CD4-positive, alpha-beta memory T cell (primary cell): ENCODE measurements around the gene LIMS2. TPM values are rescaled to one million over a fixed set of nuclear protein-coding genes. Genes with fewer than 3 reads are reported as not detected.

Experiments
- CTCF ChIA-PET: fragments of 350-600 bp; sonication (Branson Sonifier 250); formaldehyde crosslinking; loops from one replicate; lab custom pipeline; 2021; ENCODE audit warnings: inconsistent platforms; ENCODE audit not compliant: partially characterized antibody; lab: Charles Lee
- POLR2A ChIA-PET: fragments of 350-600 bp; sonication (Branson Sonifier 250); formaldehyde crosslinking; loops from one replicate; lab custom pipeline; 2021; ENCODE audit not compliant: partially characterized antibody; lab: Charles Lee
- DNase-seq, 5 donors: peaks; one replicate each; pipeline versions ENCODE4 v3.0.0 to v3.0.0-alpha.2; 2020 to 2022; ENCODE audit warnings: mixed read lengths in 1 of 5
- H3K27ac ChIP-seq: one replicate; pipeline ENCODE4 v1.7.0; 2013; ENCODE audit warnings: low read depth, low read length
- H3K27me3 ChIP-seq: 2 replicates; pipeline ENCODE4 v1.7.0; 2013; ENCODE audit warnings: mild to moderate bottlenecking, low read length, moderate library complexity; ENCODE audit not compliant: insufficient read depth
- H3K36me3 ChIP-seq: 2 replicates; pipeline ENCODE4 v1.7.0; 2013; ENCODE audit warnings: mild to moderate bottlenecking, low read length, moderate library complexity; ENCODE audit not compliant: insufficient read depth
- H3K4me1 ChIP-seq: 2 replicates; pipeline ENCODE4 v1.7.0; 2013; ENCODE audit warnings: mild to moderate bottlenecking, low read length, moderate library complexity; ENCODE audit not compliant: insufficient read depth
- H3K4me3 ChIP-seq, 2 donors: one replicate each; pipeline ENCODE4 v1.7.0; 2013; ENCODE audit warnings: low read length in 2 of 2, mild to moderate bottlenecking in 1 of 2
- H3K9me3 ChIP-seq, 2 donors: one replicate each; pipeline ENCODE4 v1.7.0; 2013; ENCODE audit warnings: low read length in 2 of 2, control low read depth in 1 of 2; ENCODE audit not compliant: control insufficient read depth in 1 of 2
- H3K27ac Mint-ChIP-seq, 7 donors: one replicate each; pipeline ENCODE4 v1.8.0; 2020 to 2021; ENCODE audit warnings: mixed read lengths in 7 of 7, mild to moderate bottlenecking in 6 of 7, inconsistent platforms in 3 of 7, moderate library complexity in 3 of 7
- H3K27me3 Mint-ChIP-seq, 2 donors: one replicate each; pipeline ENCODE4 v1.8.0; 2020 to 2021; ENCODE audit warnings: mixed read lengths in 2 of 2
- H3K36me3 Mint-ChIP-seq, 2 donors: one replicate each; pipeline ENCODE4 v1.8.0; 2020 to 2021; ENCODE audit warnings: mixed read lengths in 2 of 2, inconsistent platforms in 1 of 2, mild to moderate bottlenecking in 1 of 2
- H3K4me1 Mint-ChIP-seq, 4 donors: one replicate each; pipeline ENCODE4 v1.8.0; 2020 to 2021; ENCODE audit warnings: mixed read lengths in 4 of 4, mild to moderate bottlenecking in 1 of 4
- H3K4me3 Mint-ChIP-seq, 8 donors: one replicate each; pipeline ENCODE4 v1.8.0; 2020 to 2021; ENCODE audit warnings: mixed read lengths in 8 of 8, mild to moderate bottlenecking in 7 of 8, moderate library complexity in 6 of 8, inconsistent platforms in 3 of 8
- H3K9me3 Mint-ChIP-seq, 8 donors: one replicate each; pipeline ENCODE4 v1.8.0; 2020 to 2021; ENCODE audit warnings: mixed read lengths in 8 of 8, mild to moderate bottlenecking in 5 of 8, inconsistent platforms in 3 of 8, moderate library complexity in 1 of 8
- intact Hi-C: fragments of 100-400 bp; cut with micrococcal nuclease; formaldehyde crosslinking; loops from one replicate; pipeline ENCODE4 v1.15.1; 2023
- polyA plus RNA-seq, 2 donors: library from polyadenylated mRNA; unstranded; fragments of 300-500 nt; fragmentation: Illumina TruSeq; gene quantifications; one replicate each; pipeline ENCODE4 v1.2.3, GENCODE V29; 2021
- total RNA-seq, 2 experiments: library from RNA; stranded (reverse); gene quantifications; one replicate each; pipeline ENCODE4 v1.2.3, GENCODE V29; 2021

LIMS2 gene
- total and polyA plus RNA-seq, 4 experiments from 2014 or later, result 6.0 to 15.9 (median 9.0) TPM

DNA sequence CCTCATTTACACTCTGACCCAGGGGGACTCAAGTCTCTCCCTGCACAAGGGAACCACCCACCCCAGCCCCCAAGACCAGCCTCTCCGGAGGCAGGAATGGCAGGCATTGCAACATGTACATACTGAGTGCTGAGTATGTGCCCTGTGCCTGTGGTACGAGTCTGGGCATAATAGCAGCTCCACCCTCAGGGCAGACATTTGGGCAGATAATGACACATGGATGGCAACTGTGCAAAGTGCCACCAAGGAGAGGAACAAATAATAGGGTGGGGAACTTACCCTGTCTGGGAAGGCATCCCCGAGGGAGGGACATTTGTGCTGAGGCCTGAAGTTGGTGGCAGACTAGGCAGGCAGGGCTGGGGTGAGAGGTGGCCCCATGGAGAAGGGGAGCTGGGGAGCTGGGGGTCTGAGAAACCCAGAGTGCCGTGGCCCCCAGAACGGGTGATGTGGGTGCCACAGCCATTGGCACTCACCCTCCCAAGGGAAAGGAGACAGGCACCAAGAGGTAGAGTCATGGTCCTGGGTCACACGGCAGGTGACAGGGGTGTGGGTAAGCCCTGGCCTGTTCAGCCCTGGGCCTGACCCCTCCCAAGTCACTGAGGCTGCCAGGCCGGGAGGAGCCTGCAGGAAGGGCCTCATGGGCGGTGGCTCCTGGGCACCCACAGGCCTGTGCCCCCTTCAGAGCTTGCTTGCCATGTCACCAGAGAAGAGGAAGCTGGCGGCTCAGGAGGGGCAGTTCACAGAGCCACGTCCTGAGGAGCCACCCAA, 45.0 kb downstream of the LIMS2 start:
- Mint-ChIP-seq H3K4me1 (peaks cover 0 to 10% (median 4%) of the 10 kb centered on the region in 4 donors), H3K27me3 (no peaks in the 10 kb centered on the region), H3K36me3 (no peaks in the 10 kb centered on the region), H3K4me3 (no peak overlapping the region), H3K27ac (peak overlapping the region in 1 of 7 donors; percentile 52), H3K9me3 (no peaks in the 10 kb centered on the region)
- ChIA-PET POLR2A (no interaction called here), CTCF (interaction anchor here (1.8 kb wide), 1 partner anchor 39 kb away, joined by 3 read pairs; no protein-coding TSS in a partner anchor)
- peaks cover 5% of the 10 kb centered on the region for H3K4me1 ChIP-seq
- H3K4me3 ChIP-seq, result no peak overlapping the region
- no peak for DNase-seq
- no peaks in the 10 kb centered on the region for H3K27me3 ChIP-seq
- H3K27ac ChIP-seq, result no peak overlapping the region
- H3K9me3 ChIP-seq, result no peaks in the 10 kb centered on the region
- intact Hi-C loops, result no loop called here
- H3K36me3 ChIP-seq, result no peaks in the 10 kb centered on the region

- intact Hi-C loops, result no loop called here
- no peak overlapping the region for H3K4me3 ChIP-seq
- Mint-ChIP-seq H3K27me3 (no peaks in the 10 kb centered on the region), H3K36me3 (no peaks in the 10 kb centered on the region), H3K27ac (no peak overlapping the region), H3K4me3 (no peak overlapping the region), H3K9me3 (no peaks in the 10 kb centered on the region), H3K4me1 (peaks cover 0 to 10% (median under 1%) of the 10 kb centered on the region in 4 donors)
- H3K9me3 ChIP-seq, result no peaks in the 10 kb centered on the region
- H3K27me3 ChIP-seq, result no peaks in the 10 kb centered on the region
- H3K27ac ChIP-seq, result no peak overlapping the region
- no peak for DNase-seq
- H3K4me1 ChIP-seq, result peaks cover 5% of the 10 kb centered on the region
- ChIA-PET CTCF (no interaction called here), POLR2A (no interaction called here)
- no peaks in the 10 kb centered on the region for H3K36me3 ChIP-seq
Measured at GRCh38 chr2:127629637-127630036, 45.7 kb downstream of the LIMS2 start.

- Histone ChIP-seq H3K4me1 (peaks cover 5% of the 10 kb centered on the region), H3K9me3 (no peaks in the 10 kb centered on the region), H3K36me3 (no peaks in the 10 kb centered on the region), H3K27ac (no peak overlapping the region), H3K27me3 (no peaks in the 10 kb centered on the region), H3K4me3 (no peak overlapping the region)
- POLR2A ChIA-PET, result no interaction called here
- Mint-ChIP-seq H3K4me1 (peaks cover 0 to 10% (median 0%) of the 10 kb centered on the region in 4 donors), H3K27me3 (no peaks in the 10 kb centered on the region), H3K4me3 (no peak overlapping the region), H3K36me3 (no peaks in the 10 kb centered on the region), H3K9me3 (no peaks in the 10 kb centered on the region), H3K27ac (no peak overlapping the region)
- intact Hi-C loops, result no loop called here
- CTCF ChIA-PET, result no interaction called here
- no peak for DNase-seq
Measured at GRCh38 chr2:127628767-127629614, 46.3 kb downstream of the LIMS2 start.

DNA sequence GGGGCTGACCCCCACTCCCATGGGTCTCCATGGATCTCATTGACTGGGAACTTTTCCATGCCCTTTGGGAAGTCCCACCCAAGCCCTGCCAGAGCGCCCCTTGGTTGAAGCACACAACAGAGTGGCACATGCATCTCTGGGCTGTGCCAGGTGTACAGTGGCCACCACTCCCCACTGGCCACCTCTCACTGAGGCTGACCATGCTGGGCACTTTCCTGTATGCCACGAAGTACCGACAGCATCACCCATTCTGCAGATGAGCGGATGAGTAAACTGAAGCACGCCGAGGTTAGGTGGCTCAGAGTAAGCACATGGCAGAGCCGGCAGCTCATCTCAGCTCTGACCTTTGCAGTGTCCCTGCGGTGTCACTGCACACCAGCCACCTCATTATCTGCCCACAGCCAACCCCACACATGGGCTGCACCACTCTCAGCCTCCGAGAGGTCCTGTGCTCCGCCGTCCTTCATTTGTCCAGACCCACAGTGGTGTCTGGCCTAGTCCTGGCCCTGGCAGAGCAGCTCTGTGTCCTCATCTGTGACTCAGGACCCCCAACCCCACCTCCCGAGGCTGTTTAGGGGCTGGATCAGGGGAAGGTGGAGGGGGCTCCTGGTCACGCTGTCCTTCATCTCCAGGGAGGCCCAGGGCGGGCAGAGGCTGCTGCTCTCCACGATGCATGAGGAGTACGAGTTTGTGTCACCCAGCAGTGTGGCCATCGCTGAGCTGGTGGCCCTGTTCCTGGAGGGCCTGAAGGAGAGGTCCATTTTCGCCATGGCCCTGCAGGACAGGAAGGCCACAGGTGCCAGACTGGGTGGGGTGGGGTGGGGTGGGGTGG, 47.4 kb downstream of the LIMS2 start:
- peaks cover 0 to 3% (median 0%) of the 10 kb centered on the region in 4 donors for H3K4me1 Mint-ChIP-seq
- no peak overlapping the region for H3K27ac Mint-ChIP-seq
- H3K9me3 Mint-ChIP-seq, result peaks cover 0 to 2% (median 0%) of the 10 kb centered on the region in 8 donors
- H3K4me1 ChIP-seq, result no peaks in the 10 kb centered on the region
- intact Hi-C loops, result no loop called here
- H3K4me3 Mint-ChIP-seq, result peak overlapping the region in 1 of 8 donors; percentile 52
- no peak overlapping the region for H3K4me3 ChIP-seq
- H3K9me3 ChIP-seq, result no peaks in the 10 kb centered on the region
- H3K27me3 ChIP-seq, result no peaks in the 10 kb centered on the region
- CTCF ChIA-PET, result no interaction called here
- H3K36me3 ChIP-seq, result no peaks in the 10 kb centered on the region
- no peak overlapping the region for H3K27ac ChIP-seq
- peaks cover 0 to 4% of the 10 kb centered on the region in 2 donors for H3K27me3 Mint-ChIP-seq
- DNase-seq, result no peak
- no peaks in the 10 kb centered on the region for H3K36me3 Mint-ChIP-seq
- POLR2A ChIA-PET, result no interaction called here

GRCh38 chr2:127626917-127627739, 48.2 kb downstream of the LIMS2 start:
- peaks cover 0 to 2% (median 0%) of the 10 kb centered on the region in 8 donors for H3K9me3 Mint-ChIP-seq
- H3K27ac Mint-ChIP-seq, result no peak overlapping the region
- H3K27me3 ChIP-seq, result no peaks in the 10 kb centered on the region
- no peaks in the 10 kb centered on the region for H3K36me3 ChIP-seq
- no peaks in the 10 kb centered on the region for H3K4me1 Mint-ChIP-seq
- H3K36me3 Mint-ChIP-seq, result no peaks in the 10 kb centered on the region
- H3K27me3 Mint-ChIP-seq, result peaks cover 0 to 4% of the 10 kb centered on the region in 2 donors
- ChIA-PET CTCF (no interaction called here), POLR2A (no interaction called here)
- no peaks in the 10 kb centered on the region for H3K9me3 ChIP-seq
- no peak overlapping the region for H3K4me3 ChIP-seq
- H3K27ac ChIP-seq, result no peak overlapping the region
- intact Hi-C loops, result no loop called here
- DNase-seq, result no peak
- H3K4me3 Mint-ChIP-seq, result no peak overlapping the region
- H3K4me1 ChIP-seq, result no peaks in the 10 kb centered on the region

- H3K4me3 ChIP-seq, result no peak overlapping the region
- H3K27me3 Mint-ChIP-seq, result peaks cover 3 to 6% of the 10 kb centered on the region in 2 donors
- H3K27ac ChIP-seq, result no peak overlapping the region
- DNase-seq, result no peak
- H3K9me3 ChIP-seq, result no peaks in the 10 kb centered on the region
- H3K4me1 Mint-ChIP-seq, result no peaks in the 10 kb centered on the region
- H3K4me1 ChIP-seq, result no peaks in the 10 kb centered on the region
- POLR2A ChIA-PET, result no interaction called here
- H3K9me3 Mint-ChIP-seq, result peaks cover 0 to 2% (median 0%) of the 10 kb centered on the region in 8 donors
- H3K36me3 ChIP-seq, result no peaks in the 10 kb centered on the region
- intact Hi-C loops, result no loop called here
- H3K36me3 Mint-ChIP-seq, result no peaks in the 10 kb centered on the region
- CTCF ChIA-PET, result no interaction called here
- no peaks in the 10 kb centered on the region for H3K27me3 ChIP-seq
- H3K4me3 Mint-ChIP-seq, result no peak overlapping the region
- peak overlapping the region in 1 of 7 donors; percentile 64 for H3K27ac Mint-ChIP-seq
Measured at GRCh38 chr2:127626175-127626574, 49.2 kb downstream of the LIMS2 start.
